ENCODE results near the gene TRIM63.
A peak's percentile ranks its signal among the peaks of the same experiment; 100 is the strongest.
"Not testable (repeated sequence)": the region's sequence is repeated elsewhere in the genome, so short reads cannot be mapped to it uniquely, and the experiment has no call there.

TRIM63 gene

GRCh38 chr1:26067432-26067911 lies at the start of gene TRIM63:
Gene TRIM63, minus strand, starts transcription at chr1:26067630. Its CDS starts 136 bp downstream, at chr1:26067494.
- DNase-seq = no peak

GRCh38 chr1:26114165-26114927 lies 46.9 kb upstream of the TRIM63 start:
- DNase-seq = no peak

- peak; percentile 53 for DNase-seq
These were observed 45.0 kb upstream of the TRIM63 start for GRCh38 chr1:26112407-26112775.

GRCh38 chr1:26111530-26112406 lies 44.3 kb upstream of the TRIM63 start, which contains the start of gene PDIK1L:
Gene PDIK1L, plus strand, starts transcription at chr1:26111824. Its CDS starts 2,485 bp downstream, at chr1:26114309.
- DNase-seq = peak; percentile 95

GRCh38 chr1:26110731-26111529 lies 43.5 kb upstream of the TRIM63 start:
- peak; percentile 59 for DNase-seq

- DNase-seq = no peak
These were observed 42.1 kb upstream of the TRIM63 start for GRCh38 chr1:26109229-26110164.

- not testable (repeated sequence) for DNase-seq
These were observed 37.8 kb upstream of the TRIM63 start for GRCh38 chr1:26105226-26105548.

- DNase-seq = no peak
These were observed 35.1 kb upstream of the TRIM63 start for GRCh38 chr1:26102526-26102925.

GRCh38 chr1:26102119-26102518 lies 34.7 kb upstream of the TRIM63 start:
- DNase-seq = no peak

- DNase-seq = not testable (repeated sequence)
These were observed 32.8 kb upstream of the TRIM63 start for GRCh38 chr1:26100204-26100603.

- no peak for DNase-seq
These were observed 32.4 kb upstream of the TRIM63 start for GRCh38 chr1:26099780-26100179.

GRCh38 chr1:26098602-26099001 lies 31.2 kb upstream of the TRIM63 start:
- no peak for DNase-seq

GRCh38 chr1:26097696-26098095 lies 30.3 kb upstream of the TRIM63 start:
- DNase-seq = no peak

- no peak for DNase-seq
These were observed 29.0 kb upstream of the TRIM63 start for GRCh38 chr1:26096471-26096870.

GRCh38 chr1:26094677-26095383 lies 27.4 kb upstream of the TRIM63 start:
- no peak for DNase-seq

GRCh38 chr1:26094076-26094669 lies 26.7 kb upstream of the TRIM63 start:
- DNase-seq = no peak

GRCh38 chr1:26093569-26093968 lies 26.1 kb upstream of the TRIM63 start:
- not testable (repeated sequence) for DNase-seq

- DNase-seq = no peak
These were observed 25.0 kb upstream of the TRIM63 start for GRCh38 chr1:26092422-26092821.

- no peak for DNase-seq
These were observed 23.5 kb upstream of the TRIM63 start for GRCh38 chr1:26090893-26091292.

- DNase-seq = no peak
These were observed 21.7 kb upstream of the TRIM63 start for GRCh38 chr1:26089125-26089524.

GRCh38 chr1:26084844-26085243 lies 17.4 kb upstream of the TRIM63 start:
- no peak for DNase-seq

Measured in inflammatory macrophage treated with lipopolysaccharide for 4 hours (primary cell).